ENCODE results near the gene TNFRSF1A.

- TF ChIP-seq CTCF (IDR thresholded peaks at IDR 0.05; ENCODE audit: low read depth, low read length, poor library complexity, severe bottlenecking) (no peak), EZH2phosphoT487 (IDR thresholded peaks at IDR 0.05; ENCODE audit: borderline replicate concordance, low read length) (no peak)
Measured at GRCh38 chr12:6323995-6324711, 17.7 kb downstream of the TNFRSF1A start.

All from DOHH2 (cell line).